ENCODE results near the gene SLITRK1. TPM values are rescaled to one million over a fixed set of nuclear protein-coding genes. Genes with fewer than 3 reads are reported as not detected.

The SLITRK1 gene
- total RNA-seq, 2 experiments from 2014 or later: not detected

DNA sequence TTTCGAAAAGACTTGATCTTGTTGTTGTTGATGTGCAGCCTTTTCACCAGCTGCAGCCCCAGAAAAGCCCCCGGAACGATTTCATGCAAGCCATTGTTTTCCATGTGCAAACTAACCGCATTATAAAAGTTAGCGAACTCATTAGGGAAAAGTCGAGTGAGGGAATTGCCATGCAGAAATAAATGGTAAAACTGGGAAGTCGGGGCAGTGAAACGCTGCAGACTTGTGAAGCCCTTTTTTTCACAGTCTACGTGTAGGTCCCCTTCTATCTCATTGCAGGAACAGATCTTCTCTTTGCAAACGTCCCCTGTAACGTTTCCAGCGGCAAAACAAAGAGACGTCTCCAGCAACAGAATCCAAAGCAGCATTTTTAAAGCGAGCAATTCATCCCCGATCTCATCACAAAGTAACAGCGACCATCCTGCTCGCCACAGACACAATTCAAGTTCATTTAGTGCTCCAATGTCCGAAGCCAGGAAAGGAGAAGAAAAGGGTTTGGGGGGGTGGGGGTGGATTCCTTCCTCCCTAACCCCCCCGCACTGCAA is 1.1 kb downstream of the SLITRK1 start:
- H3K9me3 Mint-ChIP-seq: no peaks in the 10 kb centered on the region
- no peak overlapping the region for H3K4me3 Mint-ChIP-seq
- ChIA-PET CTCF (no interaction called here), POLR2A (no interaction called here)
- no peak overlapping the region for H3K27ac Mint-ChIP-seq
- no peak for DNase-seq
- peaks cover 45% of the 10 kb centered on the region for H3K27me3 Mint-ChIP-seq
- peaks cover 8% of the 10 kb centered on the region for H3K4me1 Mint-ChIP-seq
- no peaks in the 10 kb centered on the region for H3K36me3 Mint-ChIP-seq (ENCODE audit: low read depth)

DNA sequence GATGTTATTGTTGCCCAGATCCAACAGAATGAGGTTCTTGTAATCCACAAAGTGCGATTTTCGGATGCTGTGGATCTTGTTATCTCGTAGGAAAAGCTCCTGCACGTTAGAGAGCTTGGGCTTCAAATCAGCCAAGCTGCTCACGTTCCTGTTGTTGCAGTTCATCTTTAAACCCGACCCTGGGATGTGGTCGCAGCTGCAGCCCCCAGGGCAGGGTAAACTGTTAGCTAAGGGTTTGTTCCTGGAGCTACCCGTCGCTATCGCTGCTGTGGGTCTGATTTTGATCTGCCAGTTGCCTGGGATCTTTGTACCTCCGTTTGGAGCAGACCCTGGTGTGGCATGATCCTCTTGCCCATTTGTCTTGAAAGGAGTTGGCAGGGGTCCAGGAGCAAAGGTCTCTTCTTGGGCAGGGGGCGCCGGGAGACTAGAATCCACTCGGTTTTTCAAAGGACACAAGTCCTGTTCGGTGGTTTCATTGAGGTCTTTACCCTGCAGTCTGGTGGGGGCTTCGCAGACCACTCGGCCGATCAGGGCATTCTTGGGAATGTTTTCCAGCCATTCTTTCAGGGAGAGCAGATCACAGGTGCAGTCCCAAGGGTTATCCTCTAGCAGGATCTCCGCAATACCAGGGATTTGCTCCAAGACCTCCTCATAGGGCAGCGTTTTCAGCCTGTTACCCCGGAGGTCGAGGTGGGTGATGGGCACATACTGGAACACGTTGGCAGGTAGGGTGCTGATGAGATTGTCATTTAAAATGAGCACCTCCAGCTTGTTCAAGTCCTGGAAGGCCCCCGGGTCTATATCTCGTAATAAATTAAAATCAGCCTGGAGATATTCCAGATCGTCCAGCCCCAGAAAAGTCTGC is 1.8 kb downstream of the SLITRK1 start:
- no peak for DNase-seq
- Mint-ChIP-seq H3K36me3 (ENCODE audit: low read depth) (no peaks in the 10 kb centered on the region), H3K27ac (no peak overlapping the region), H3K27me3 (peaks cover 45% of the 10 kb centered on the region), H3K4me1 (peaks cover 8% of the 10 kb centered on the region), H3K9me3 (no peaks in the 10 kb centered on the region), H3K4me3 (no peak overlapping the region)
- ChIA-PET POLR2A (no interaction called here), CTCF (no interaction called here)

DNA sequence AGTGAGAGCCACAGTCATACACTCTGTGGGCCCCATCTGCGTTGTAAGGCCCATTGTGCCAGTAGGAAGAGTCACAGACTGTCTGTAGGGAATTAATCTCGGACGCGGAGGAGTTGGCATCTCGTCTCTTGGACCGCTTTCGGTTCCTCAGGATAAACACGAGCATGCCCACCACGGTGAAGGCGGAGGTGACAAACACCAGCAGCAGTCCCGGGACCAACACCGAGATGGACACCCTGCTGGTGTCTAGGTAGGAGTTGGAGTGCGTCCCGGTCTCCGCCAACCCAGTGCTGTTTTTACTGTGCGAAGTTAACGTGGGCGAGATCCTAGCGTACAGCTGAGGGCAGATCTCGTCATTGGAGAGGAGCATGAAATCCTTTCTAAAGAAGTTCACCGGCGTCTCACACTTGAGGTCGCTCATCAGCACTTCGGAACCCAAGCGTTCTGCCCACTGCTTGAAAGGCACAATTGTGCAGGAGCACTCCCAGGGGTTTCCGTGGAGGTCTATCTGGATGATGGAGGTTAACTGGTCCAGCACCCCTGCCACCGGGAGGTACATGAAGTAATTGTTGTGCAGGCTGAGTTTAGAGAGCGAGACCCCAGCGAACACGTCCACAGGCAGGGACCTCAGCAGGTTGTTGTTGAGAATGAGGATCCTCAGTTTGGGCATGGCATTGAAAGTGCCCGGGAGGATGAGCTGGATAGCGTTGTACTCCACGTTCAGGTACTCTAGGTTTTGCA is 2.7 kb downstream of the SLITRK1 start:
- H3K36me3 Mint-ChIP-seq (ENCODE audit: low read depth): no peaks in the 10 kb centered on the region
- POLR2A ChIA-PET: no interaction called here
- H3K27me3 Mint-ChIP-seq: peaks cover 45% of the 10 kb centered on the region
- CTCF ChIA-PET: no interaction called here
- no peak for DNase-seq
- H3K4me1 Mint-ChIP-seq: peaks cover 8% of the 10 kb centered on the region
- no peaks in the 10 kb centered on the region for H3K9me3 Mint-ChIP-seq
- H3K27ac Mint-ChIP-seq: no peak overlapping the region
- no peak overlapping the region for H3K4me3 Mint-ChIP-seq

DNA sequence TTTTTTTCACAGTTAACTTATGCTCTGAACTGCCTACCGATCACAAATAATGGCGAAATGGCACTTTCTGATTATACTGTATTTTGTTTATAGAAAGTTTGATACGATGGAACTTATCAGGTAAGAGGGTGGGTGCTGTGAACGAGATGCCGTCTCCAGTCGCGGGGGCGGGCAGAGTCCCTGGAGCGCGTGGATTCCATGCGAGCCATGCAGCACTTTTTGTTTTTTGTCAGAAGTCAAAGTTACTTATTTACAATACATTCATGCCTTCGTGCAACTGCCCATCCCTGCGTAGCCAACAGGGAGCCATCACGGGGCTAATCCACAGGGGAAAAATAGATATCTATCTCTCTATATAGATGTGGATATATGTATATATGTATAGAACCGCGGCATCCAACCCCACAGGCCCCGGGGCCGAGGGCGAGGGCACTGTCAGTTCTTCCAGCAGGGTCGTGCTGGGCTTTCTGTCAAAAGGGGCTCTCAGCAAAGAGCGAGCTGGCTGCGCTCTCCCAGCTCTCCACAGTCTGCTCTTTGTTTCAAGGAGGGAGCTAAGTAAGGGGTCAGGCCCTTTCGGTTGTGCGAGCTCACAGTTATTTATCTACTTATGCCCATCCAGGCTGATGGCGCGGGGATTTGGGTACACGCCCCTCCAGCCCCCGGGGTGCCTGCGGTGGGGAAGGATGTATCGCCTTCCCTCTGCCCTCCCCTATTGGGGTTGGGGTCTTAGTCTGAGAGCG is 3.4 kb downstream of the SLITRK1 start:
- ChIA-PET POLR2A (no interaction called here), CTCF (no interaction called here)
- no peak overlapping the region for H3K4me3 Mint-ChIP-seq
- H3K9me3 Mint-ChIP-seq: no peaks in the 10 kb centered on the region
- no peak for DNase-seq
- H3K36me3 Mint-ChIP-seq (ENCODE audit: low read depth): no peaks in the 10 kb centered on the region
- H3K27me3 Mint-ChIP-seq: peaks cover 45% of the 10 kb centered on the region
- H3K27ac Mint-ChIP-seq: no peak overlapping the region
- H3K4me1 Mint-ChIP-seq: peaks cover 8% of the 10 kb centered on the region

DNA sequence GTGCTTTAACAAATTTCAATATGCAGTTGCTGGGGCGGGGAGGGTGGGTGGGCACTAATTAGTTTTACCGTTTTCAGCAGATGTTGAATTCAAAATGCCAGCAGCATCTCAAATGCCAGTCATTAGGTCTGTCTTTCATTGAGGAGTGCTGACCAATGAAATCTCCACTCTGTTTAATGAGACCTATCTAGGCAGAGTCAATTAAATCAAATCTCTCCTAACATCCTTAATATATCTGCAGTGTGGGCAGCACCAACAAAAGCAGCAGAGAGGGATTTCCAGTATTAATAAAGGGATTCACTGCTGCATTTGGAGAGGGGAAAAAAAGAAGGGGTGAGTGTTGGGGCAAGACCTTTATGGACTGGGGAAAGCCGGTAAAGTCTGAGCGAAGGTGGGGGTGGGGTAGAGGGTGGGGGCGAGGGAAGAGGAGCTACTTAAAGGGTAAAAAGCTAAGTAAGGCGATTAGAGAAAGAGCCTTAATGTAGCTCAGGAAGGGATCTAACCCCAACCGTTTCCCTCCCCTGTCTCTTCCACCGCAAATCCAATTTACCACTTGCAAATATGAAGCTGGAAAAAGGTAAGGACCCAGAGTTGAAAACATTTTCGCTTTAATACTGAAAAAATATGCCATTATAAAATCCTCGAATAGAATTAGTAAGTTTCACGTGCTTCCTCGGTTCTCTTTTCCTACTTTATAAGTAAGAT is 4.5 kb downstream of the SLITRK1 start:
- no peaks in the 10 kb centered on the region for H3K9me3 Mint-ChIP-seq
- CTCF ChIA-PET: no interaction called here
- peaks cover 8% of the 10 kb centered on the region for H3K4me1 Mint-ChIP-seq
- DNase-seq: no peak
- H3K27ac Mint-ChIP-seq: no peak overlapping the region
- POLR2A ChIA-PET: no interaction called here
- no peak overlapping the region for H3K4me3 Mint-ChIP-seq
- peaks cover 37% of the 10 kb centered on the region for H3K27me3 Mint-ChIP-seq
- H3K36me3 Mint-ChIP-seq (ENCODE audit: low read depth): no peaks in the 10 kb centered on the region

DNA sequence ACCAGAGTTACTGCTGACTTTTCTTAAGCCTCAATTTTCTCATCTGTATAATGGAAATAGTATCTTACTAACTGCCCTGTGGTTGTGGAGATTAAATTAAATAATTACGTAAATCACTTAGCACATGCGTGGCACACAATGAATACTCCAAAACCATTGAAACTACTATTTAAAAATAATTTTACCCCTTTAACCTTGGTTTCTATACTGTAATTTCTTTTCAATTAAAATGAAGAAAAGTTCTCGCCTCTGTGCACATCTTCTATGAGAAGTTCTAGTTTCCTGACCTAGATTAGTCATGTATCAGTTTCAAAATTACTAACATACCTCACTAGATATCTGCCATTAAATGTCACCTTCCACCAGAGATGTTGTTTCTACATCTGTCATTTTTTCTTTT is 5.7 kb downstream of the SLITRK1 start:
- H3K4me1 Mint-ChIP-seq: peaks cover 5% of the 10 kb centered on the region
- DNase-seq: no peak
- no peak overlapping the region for H3K4me3 Mint-ChIP-seq
- CTCF ChIA-PET: no interaction called here
- no peaks in the 10 kb centered on the region for H3K9me3 Mint-ChIP-seq
- no peak overlapping the region for H3K27ac Mint-ChIP-seq
- no peaks in the 10 kb centered on the region for H3K36me3 Mint-ChIP-seq (ENCODE audit: low read depth)
- POLR2A ChIA-PET: no interaction called here
- H3K27me3 Mint-ChIP-seq: peaks cover 26% of the 10 kb centered on the region

GRCh38 chr13:83867708-83868107 is 14.6 kb downstream of the SLITRK1 start:
- Mint-ChIP-seq H3K27me3 (no peaks in the 10 kb centered on the region), H3K4me3 (no peak overlapping the region), H3K4me1 (no peaks in the 10 kb centered on the region), H3K36me3 (ENCODE audit: low read depth) (no peaks in the 10 kb centered on the region), H3K27ac (no peak overlapping the region), H3K9me3 (no peaks in the 10 kb centered on the region)
- no peak for DNase-seq
- ChIA-PET CTCF (no interaction called here), POLR2A (no interaction called here)

DNA sequence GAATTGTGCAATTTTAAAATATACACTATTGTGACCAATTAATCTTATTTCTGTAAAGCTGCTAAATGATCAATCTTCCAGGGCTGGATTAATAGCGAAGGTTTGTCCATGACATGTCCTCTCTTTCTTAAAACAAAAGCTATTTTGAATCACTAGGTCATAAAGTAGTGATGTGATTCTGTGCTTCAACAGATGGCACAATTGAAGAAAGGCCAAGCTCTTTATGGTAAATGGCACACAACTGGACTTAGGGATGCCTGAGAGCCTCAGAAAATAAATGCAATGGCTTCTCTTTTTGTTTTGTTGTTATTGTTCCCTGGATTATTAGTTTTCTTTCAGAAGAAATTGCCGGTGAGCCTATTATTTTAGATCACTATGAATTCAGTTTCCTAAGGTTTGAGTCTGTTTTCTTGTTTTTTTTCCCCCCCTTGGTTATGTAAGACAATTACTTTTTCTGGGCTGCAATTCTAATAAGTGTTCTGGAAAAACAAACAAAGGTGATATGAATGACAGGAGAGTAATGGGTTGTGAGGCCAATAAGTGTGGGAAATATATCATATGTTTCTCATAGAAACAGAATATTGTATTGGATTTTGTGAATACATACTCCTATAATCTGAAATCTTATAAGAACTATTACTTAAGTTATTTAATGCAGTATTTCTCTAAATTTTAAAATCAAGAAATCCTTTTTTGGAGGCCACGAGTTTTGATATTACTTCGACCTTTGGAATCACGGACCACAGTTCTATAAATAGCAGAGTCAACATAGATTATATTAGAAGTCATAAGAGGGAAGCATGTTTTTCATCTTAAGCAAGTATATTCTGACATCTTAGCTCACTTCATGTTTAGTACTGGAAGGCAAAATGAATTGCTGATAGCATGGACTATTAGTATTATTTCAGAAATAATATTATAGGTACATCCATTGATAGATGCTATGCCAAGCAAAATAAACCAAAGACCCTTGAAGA is 16.8 kb downstream of the SLITRK1 start:
- CTCF ChIA-PET: no interaction called here
- no peaks in the 10 kb centered on the region for H3K36me3 Mint-ChIP-seq (ENCODE audit: low read depth)
- H3K27ac Mint-ChIP-seq: no peak overlapping the region
- no peak overlapping the region for H3K4me3 Mint-ChIP-seq
- H3K9me3 Mint-ChIP-seq: no peaks in the 10 kb centered on the region
- no peaks in the 10 kb centered on the region for H3K4me1 Mint-ChIP-seq
- POLR2A ChIA-PET: no interaction called here
- no peaks in the 10 kb centered on the region for H3K27me3 Mint-ChIP-seq
- DNase-seq: no peak

DNA sequence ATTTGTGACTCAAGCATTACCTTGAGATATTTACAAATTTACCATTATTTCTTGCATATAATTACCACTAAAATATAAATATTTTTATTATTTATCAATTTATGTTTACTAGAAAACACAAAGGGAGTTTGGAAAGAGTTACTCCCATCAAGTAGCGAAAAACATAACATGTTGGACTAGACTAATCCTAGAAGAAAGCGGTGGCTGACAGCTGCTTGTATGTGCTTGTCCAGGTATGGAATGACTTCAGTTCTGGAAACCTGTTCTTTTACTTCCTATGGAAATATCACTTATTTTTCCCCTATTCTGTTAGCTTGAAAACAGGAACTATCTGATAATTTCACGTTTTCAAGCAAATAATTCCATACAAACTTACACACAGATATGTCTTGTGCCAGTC is 28.5 kb downstream of the SLITRK1 start:
- H3K9me3 Mint-ChIP-seq: no peaks in the 10 kb centered on the region
- no peaks in the 10 kb centered on the region for H3K27me3 Mint-ChIP-seq
- H3K4me1 Mint-ChIP-seq: no peaks in the 10 kb centered on the region
- no peak for DNase-seq
- no peak overlapping the region for H3K4me3 Mint-ChIP-seq
- CTCF ChIA-PET: no interaction called here
- H3K27ac Mint-ChIP-seq: no peak overlapping the region
- POLR2A ChIA-PET: no interaction called here
- H3K36me3 Mint-ChIP-seq (ENCODE audit: low read depth): no peaks in the 10 kb centered on the region

- Mint-ChIP-seq H3K4me3 (no peak overlapping the region), H3K27ac (no peak overlapping the region), H3K36me3 (ENCODE audit: low read depth) (no peaks in the 10 kb centered on the region), H3K4me1 (no peaks in the 10 kb centered on the region), H3K9me3 (no peaks in the 10 kb centered on the region), H3K27me3 (no peaks in the 10 kb centered on the region)
- DNase-seq: no peak
- CTCF ChIA-PET: no interaction called here
- POLR2A ChIA-PET: no interaction called here
Observed at GRCh38 chr13:83845106-83845505, 37.2 kb downstream of the SLITRK1 start.

DNA sequence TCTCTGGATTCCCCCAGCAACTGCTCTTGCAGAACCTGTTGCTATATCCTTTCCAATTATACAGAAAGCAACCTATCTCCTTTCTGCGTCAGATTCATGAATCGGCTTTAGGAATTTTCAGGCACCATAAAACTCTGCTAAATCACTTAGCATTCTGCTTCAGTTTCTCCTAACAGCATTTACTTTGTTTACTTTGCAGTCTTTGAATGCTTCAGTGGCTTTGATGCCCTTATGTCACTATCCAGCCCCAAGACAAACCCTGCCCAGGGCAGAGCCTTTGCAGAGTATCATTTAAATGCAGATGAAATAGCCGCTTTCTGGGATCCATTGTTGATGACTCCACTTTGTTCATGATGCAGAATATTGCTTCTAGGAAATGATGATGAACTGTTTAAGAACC is 43.1 kb downstream of the SLITRK1 start:
- ChIA-PET POLR2A (no interaction called here), CTCF (no interaction called here)
- no peaks in the 10 kb centered on the region for H3K9me3 Mint-ChIP-seq
- H3K27ac Mint-ChIP-seq: no peak overlapping the region
- DNase-seq: no peak
- no peaks in the 10 kb centered on the region for H3K4me1 Mint-ChIP-seq
- H3K27me3 Mint-ChIP-seq: no peaks in the 10 kb centered on the region
- H3K36me3 Mint-ChIP-seq (ENCODE audit: low read depth): no peaks in the 10 kb centered on the region
- no peak overlapping the region for H3K4me3 Mint-ChIP-seq

GRCh38 chr13:83831796-83832195 is 50.5 kb downstream of the SLITRK1 start:
- POLR2A ChIA-PET: no interaction called here
- Mint-ChIP-seq H3K4me1 (no peaks in the 10 kb centered on the region), H3K9me3 (peaks cover 2% of the 10 kb centered on the region), H3K27me3 (no peaks in the 10 kb centered on the region), H3K27ac (no peak overlapping the region), H3K4me3 (no peak overlapping the region), H3K36me3 (ENCODE audit: low read depth) (no peaks in the 10 kb centered on the region)
- DNase-seq: no peak
- CTCF ChIA-PET: no interaction called here

Data from activated CD4-positive, alpha-beta memory T cell treated with anti-CD3 and anti-CD28 coated beads, Interleukin-2, amount 10 ng/mL, durations not matched to agents 7 days and 5 days (primary cell).